Neutrophil (primary cell): ENCODE data around the gene FRY.
"Not testable (repeated sequence)": the region's sequence is repeated elsewhere in the genome, so short reads cannot be mapped to it uniquely, and the experiment has no call there.

Experiments
- H3K27ac ChIP-seq: fragments of 200-600 bp; sonication (generic); 2 replicates; pipeline ENCODE4 v1.5.1; 2016; ENCODE audit warnings: mild to moderate bottlenecking, moderate library complexity
- H3K27me3 ChIP-seq: fragments of 200-600 bp; sonication (generic); 2 replicates; pipeline ENCODE4 v1.6.0; 2016; ENCODE audit warnings: mild to moderate bottlenecking
- H3K36me3 ChIP-seq: fragments of 200-600 bp; sonication (generic); 2 replicates; pipeline ENCODE4 v1.5.1; 2017
- H3K4me1 ChIP-seq, 2 experiments: fragments of 200-600 bp in 1 of 2; sonication (generic) in 1 of 2; 1 replicate in 1 of 2; 2 replicates in 1 of 2; pipeline versions ENCODE4 v1.5.1 to v1.6.1; 2013 to 2016; ENCODE audit warnings: low read depth in 1 of 2, low read length in 1 of 2, mild to moderate bottlenecking in 1 of 2, moderate library complexity in 1 of 2; ENCODE audit not compliant: control insufficient read depth in 1 of 2, insufficient read depth in 1 of 2
- H3K4me3 ChIP-seq, 2 experiments: fragments of 200-600 bp in 1 of 2; sonication (generic) in 1 of 2; 1 replicate in 1 of 2; 2 replicates in 1 of 2; pipeline ENCODE4 v1.5.1; 2013 to 2016; ENCODE audit warnings: low read depth in 1 of 2, low read length in 1 of 2, mild to moderate bottlenecking in 1 of 2, moderate library complexity in 1 of 2
- H3K9me3 ChIP-seq: fragments of 200-600 bp; sonication (generic); 2 replicates; pipeline ENCODE4 v1.5.1; 2016
- TF ChIP-seq, protein P1 (sequence below): fragments of 200-600 bp; sonication (generic); IDR thresholded peaks from 2 replicates; pipeline ENCODE4 v1.5.1; 2016; ENCODE audit warnings: antibody characterized with exemption

Gene FRY

DNA sequence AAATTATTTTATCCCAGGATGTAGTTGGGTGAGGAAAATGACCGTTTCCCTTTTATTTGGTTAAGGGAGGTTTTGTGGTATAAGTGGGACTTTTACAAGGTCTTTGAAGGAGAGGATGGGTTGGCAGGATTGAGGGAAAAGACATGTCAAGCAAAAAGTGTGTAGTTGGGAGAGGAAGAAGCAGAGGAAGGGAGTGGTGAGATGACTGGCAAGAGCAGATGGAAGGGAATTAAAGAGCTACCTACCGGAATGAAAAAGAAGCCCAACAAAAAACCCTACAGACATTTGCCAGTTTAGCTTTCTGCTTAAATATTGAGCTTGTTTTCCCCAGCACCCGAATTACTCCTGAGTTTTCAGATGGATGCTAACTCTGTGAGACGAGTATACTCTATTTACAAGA is 19.6 kb downstream of the FRY start:
- Histone ChIP-seq H3K36me3 (peaks cover 9% of the 10 kb centered on the region), H3K27ac (peak overlapping the region; percentile 9), H3K4me1 (peaks cover 33 to 43% of the 10 kb centered on the region in 2 experiments), H3K4me3 (no peak overlapping the region), H3K9me3 (no peaks in the 10 kb centered on the region), H3K27me3 (no peaks in the 10 kb centered on the region)
- TF ChIP-seq, protein P1, sequence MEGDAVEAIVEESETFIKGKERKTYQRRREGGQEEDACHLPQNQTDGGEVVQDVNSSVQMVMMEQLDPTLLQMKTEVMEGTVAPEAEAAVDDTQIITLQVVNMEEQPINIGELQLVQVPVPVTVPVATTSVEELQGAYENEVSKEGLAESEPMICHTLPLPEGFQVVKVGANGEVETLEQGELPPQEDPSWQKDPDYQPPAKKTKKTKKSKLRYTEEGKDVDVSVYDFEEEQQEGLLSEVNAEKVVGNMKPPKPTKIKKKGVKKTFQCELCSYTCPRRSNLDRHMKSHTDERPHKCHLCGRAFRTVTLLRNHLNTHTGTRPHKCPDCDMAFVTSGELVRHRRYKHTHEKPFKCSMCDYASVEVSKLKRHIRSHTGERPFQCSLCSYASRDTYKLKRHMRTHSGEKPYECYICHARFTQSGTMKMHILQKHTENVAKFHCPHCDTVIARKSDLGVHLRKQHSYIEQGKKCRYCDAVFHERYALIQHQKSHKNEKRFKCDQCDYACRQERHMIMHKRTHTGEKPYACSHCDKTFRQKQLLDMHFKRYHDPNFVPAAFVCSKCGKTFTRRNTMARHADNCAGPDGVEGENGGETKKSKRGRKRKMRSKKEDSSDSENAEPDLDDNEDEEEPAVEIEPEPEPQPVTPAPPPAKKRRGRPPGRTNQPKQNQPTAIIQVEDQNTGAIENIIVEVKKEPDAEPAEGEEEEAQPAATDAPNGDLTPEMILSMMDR, result no peak

DNA sequence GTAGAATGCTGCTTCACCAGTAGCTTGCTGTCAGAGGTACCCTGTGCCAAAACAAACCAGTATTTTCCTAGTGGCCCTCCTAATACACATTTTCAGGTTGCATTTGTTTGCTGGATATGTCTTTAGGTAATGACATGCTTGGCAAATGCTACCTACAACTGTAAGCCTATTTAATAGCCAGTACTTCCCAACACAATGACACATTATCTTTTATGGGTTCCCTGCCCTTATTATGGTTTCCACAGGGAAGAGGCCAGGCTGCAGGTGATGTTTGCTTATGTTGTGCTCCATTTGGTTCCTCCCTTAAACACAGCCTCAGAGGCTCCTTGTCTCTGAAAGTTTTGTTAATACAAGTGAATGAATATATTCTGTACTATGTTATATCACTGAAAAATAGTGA is 24.7 kb downstream of the FRY start:
- H3K27me3 ChIP-seq, result no peaks in the 10 kb centered on the region
- H3K4me1 ChIP-seq, result no peaks in the 10 kb centered on the region
- TF ChIP-seq, protein P1, result no peak
- H3K4me3 ChIP-seq, result no peak overlapping the region
- no peaks in the 10 kb centered on the region for H3K9me3 ChIP-seq
- H3K36me3 ChIP-seq, result peaks cover 9% of the 10 kb centered on the region
- H3K27ac ChIP-seq, result no peak overlapping the region

DNA sequence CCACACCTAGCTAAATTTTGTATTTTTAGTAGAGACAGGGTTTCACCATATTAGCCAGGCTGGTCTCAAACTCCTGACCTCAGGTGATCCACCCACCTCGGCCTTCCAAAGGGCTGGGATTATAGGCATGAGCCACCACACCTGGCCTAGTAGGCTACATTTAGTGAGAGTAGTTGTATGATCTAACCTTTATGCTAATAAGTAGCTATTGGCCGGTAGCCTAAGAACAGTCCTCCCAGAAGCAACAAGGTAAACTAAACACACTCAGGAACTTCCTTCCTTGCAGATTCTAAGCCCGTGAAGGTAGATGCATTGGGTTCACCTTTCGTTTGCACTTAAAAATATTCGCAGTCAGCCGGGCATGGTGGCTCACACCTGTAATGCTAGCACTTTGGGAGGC is 25.8 kb downstream of the FRY start:
- not testable (repeated sequence) for H3K27me3 ChIP-seq, H3K36me3 ChIP-seq, H3K27ac ChIP-seq, H3K9me3 ChIP-seq, H3K4me3 ChIP-seq, H3K4me1 ChIP-seq

DNA sequence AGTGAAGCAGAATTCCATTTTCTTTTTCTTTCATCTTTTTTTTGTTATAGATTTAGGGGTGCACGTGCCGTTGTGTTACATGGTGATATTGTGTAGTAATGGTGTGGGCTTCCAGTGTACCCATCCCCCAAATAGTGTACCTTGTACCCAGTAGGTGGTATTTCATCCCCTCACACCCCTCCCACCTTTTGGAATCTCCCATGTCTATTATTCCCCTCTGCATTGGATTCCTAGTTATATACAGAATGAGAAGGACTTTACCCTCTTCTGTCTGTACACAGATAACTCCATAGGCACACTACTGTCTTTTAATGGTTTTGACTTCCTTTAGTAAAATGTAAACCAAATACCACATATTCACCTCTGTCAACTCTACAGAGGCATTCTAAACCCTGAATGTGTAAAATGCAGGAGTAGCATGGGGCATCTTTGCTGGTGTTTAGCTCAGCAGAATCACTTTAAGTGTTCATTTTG is 28.0 kb downstream of the FRY start:
- TF ChIP-seq, protein P1, result no peak
- H3K36me3 ChIP-seq, result no peaks in the 10 kb centered on the region
- peak overlapping the region; percentile 32 for H3K27ac ChIP-seq
- no peaks in the 10 kb centered on the region for H3K9me3 ChIP-seq
- H3K4me3 ChIP-seq, result no peak overlapping the region
- no peaks in the 10 kb centered on the region for H3K27me3 ChIP-seq
- no peaks in the 10 kb centered on the region for H3K4me1 ChIP-seq

DNA sequence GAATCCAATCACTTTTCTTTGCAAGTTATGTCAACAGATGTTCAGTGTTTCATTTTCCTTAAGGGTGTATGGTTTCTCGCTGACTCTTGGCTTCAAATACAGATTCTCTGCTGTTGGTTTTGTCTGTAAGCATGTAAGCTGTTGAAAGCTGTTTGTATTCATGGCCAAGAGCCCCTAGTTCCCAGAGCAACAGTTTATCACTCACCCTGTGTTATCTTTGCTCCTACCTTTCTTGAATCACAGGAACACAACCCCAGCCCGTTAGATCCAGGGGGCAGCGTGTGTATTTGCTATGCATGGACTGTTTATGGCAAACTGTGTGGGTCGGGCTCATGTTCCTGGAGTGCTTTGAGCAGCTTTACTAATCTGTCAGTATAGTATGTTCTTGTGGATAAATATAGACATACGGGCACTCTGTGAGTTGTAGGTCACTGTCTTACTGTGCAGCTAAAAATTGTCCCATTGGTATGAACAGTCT is 28.9 kb downstream of the FRY start:
- Histone ChIP-seq H3K27ac (peak overlapping the region; percentile 23), H3K9me3 (no peaks in the 10 kb centered on the region), H3K4me3 (no peak overlapping the region), H3K4me1 (no peaks in the 10 kb centered on the region), H3K36me3 (no peaks in the 10 kb centered on the region), H3K27me3 (no peaks in the 10 kb centered on the region)
- TF ChIP-seq, protein P1, result no peak

DNA sequence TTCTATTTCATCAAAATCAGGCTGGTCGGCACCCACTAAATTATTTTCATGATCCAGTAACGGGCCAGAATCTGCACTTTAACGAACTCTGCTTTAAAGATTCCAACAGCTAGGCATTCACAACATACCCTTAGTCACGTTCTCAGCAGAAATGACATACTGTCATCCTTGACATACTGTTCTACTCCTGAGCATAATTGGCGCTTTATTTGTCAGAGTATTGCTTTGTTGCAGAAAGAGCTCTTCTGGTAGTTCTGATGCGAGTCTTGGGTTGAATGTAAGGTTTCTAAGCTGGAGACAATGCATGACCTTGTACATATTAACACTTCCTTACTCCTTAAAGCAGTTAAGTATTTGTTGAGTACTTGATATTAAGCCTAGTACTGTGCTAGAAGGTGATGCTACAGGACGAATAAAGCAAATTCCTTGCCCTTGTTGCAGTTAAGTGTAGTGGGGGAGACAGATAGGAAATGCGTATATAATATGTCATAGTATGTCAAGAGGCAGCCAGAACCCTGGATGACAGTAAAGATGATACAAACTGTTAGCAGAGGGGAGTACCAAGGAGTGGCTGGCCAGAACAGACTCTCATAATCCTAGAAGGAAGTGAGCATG is 32.2 kb downstream of the FRY start:
- Histone ChIP-seq H3K27me3 (no peaks in the 10 kb centered on the region), H3K4me3 (no peak overlapping the region), H3K27ac (no peak overlapping the region), H3K4me1 (no peaks in the 10 kb centered on the region), H3K36me3 (peaks cover 9% of the 10 kb centered on the region), H3K9me3 (no peaks in the 10 kb centered on the region)
- TF ChIP-seq, protein P1, result no peak
